ENCODE measurements around the gene VAC14.

VAC14 gene

DNA sequence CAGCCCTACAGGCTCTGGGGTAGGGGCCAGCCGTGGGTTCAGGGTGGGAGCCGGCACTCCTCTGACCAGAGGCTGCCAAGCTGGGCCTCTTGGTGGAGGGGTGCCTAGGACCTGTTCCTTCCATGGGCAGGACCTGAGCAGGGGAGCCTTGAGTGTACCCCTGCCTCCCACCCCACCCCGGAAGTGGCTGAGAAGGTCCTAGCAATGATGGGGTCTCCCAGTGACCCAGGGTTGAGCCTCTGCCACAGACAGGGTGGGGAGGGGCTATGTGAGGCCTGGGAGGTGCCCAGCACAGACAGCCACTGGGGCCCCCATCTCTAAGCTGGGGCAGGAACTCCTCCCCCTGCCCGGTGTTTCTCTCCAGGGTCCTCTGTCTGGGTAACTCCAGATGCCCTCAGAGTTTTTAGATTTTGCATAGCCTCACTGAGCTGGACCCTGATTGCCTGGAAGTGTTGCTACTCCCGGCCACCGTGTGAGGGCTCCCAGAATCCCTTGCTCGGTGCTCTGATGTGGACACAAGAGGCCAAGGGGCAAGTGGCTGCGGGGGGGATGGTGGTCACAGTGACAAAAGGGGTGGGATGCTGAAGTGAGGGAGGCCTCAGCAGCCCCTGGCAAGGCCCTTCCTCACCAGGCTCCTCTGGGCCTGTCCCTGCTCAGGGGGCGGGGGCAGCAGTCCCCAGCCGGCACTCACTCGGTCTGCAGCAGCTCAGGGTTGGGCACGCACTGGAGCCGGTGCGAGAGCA is 108.7 kb downstream of the VAC14 start:
- TF ChIP-seq, protein P1, sequence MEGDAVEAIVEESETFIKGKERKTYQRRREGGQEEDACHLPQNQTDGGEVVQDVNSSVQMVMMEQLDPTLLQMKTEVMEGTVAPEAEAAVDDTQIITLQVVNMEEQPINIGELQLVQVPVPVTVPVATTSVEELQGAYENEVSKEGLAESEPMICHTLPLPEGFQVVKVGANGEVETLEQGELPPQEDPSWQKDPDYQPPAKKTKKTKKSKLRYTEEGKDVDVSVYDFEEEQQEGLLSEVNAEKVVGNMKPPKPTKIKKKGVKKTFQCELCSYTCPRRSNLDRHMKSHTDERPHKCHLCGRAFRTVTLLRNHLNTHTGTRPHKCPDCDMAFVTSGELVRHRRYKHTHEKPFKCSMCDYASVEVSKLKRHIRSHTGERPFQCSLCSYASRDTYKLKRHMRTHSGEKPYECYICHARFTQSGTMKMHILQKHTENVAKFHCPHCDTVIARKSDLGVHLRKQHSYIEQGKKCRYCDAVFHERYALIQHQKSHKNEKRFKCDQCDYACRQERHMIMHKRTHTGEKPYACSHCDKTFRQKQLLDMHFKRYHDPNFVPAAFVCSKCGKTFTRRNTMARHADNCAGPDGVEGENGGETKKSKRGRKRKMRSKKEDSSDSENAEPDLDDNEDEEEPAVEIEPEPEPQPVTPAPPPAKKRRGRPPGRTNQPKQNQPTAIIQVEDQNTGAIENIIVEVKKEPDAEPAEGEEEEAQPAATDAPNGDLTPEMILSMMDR (IDR thresholded peaks at IDR 0.05; ENCODE audit: extremely low read depth, insufficient read depth, missing control alignments): no peak

DNA sequence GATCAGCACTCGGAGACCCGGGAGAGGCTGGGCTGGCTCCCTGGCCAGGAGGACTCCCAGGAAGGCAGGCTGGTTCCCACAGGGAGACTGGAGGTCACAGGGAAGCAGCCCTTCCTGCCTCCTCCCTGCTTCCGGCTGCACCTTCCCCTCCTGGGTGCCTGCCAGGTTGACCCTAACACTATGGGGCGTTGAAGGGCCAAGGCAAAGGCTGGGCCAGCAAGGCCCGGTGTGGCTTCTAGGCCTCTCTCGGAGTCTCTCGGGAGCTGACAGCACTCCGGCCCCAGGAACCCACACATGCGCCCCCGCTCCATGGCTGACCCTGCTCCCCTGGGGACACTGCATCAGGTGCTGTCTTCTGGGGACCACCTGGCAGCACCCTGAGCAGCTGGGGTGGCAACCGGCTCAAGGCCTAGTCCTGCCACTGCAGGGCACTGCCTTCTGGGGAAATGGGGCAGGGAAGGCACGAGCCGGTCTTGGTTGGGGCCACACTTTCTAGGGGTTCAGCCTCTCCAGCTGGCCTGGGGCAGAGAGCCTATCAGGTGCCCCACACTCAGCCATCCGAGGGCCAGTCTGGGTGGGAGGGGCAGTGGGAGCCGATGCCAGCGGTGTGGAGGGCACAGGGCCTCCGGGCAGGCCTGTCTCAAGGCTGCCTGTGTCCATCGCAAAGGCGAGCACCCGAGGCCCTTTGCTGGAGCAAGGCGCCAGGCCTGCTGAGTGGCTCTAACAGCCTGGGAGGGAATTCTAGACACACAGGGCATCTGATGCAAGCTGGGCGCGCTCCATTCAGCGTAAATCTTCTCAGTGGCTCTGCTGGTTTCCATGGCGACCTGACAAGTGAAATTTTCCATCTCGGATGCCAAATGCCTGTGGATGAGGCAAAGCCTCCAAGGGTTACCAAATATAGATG is 109.5 kb downstream of the VAC14 start:
- DNase-seq (ENCODE audit: low spot score): no peak
- in situ Hi-C loops (cut with MboI; ENCODE audit: low pct_unique_long_range_greater_than_20kb, low sequenced_read_pairs, unreplicated experiment): no loop called here
- TF ChIP-seq, protein P1 (IDR thresholded peaks at IDR 0.05; ENCODE audit: extremely low read depth, insufficient read depth, missing control alignments): no peak

More for the DNA sequence above, 108.7 kb downstream of the VAC14 start:
- no peak for DNase-seq (ENCODE audit: low spot score)
- in situ Hi-C loops (cut with MboI; ENCODE audit: low pct_unique_long_range_greater_than_20kb, low sequenced_read_pairs, unreplicated experiment): no loop called here

DNA sequence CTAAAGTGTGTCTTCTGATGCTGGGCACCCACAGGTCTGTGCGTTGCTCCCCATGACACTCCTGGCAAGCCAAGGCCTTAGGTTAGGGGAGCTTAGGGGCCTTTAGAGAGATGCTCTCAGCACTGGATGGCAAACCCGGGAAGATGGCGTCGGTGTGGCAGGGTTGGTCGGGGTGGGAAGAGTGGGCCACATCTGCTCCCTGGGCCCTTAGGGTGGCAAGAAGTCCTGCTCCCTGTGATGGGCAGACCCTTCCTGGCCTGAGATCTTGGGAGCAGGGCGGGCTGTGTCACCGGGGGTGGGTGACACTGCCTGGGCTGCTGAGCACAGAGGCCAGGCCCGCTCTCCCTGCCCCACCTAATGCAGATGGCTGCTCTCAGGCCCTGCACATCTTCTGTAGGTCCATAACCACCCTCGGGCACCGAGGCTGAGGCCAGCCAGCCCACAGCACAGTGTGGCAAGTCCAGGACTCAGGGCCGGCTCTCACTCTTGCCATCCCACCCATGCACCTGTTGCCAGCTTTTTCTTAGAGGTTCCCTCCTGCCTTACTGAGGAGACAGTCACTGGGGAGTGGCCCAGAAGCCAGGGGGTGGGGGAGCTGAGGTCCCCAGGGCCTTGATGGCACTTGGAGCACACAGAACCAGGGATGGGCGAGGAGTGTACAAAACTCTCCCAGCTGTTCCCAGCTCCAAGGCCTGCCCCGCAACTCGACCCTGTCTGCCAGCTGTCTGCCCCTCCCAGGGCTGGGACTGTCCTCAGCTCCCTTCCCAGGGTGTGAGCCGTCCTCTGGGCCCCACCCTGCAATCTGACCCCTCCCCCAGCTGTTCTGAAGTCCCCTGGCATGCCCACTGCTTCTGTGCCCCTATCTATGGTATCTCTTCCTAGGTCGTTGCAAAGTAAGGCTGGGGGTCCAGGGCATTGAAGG is 110.7 kb downstream of the VAC14 start:
- in situ Hi-C loops (cut with MboI; ENCODE audit: low pct_unique_long_range_greater_than_20kb, low sequenced_read_pairs, unreplicated experiment): loop anchor here (10.0 kb wide), 1 partner anchor 75 kb away; no protein-coding TSS in a partner anchor
- TF ChIP-seq, protein P1 (IDR thresholded peaks at IDR 0.05; ENCODE audit: extremely low read depth, insufficient read depth, missing control alignments): no peak
- no peak for DNase-seq (ENCODE audit: low spot score)

DNA sequence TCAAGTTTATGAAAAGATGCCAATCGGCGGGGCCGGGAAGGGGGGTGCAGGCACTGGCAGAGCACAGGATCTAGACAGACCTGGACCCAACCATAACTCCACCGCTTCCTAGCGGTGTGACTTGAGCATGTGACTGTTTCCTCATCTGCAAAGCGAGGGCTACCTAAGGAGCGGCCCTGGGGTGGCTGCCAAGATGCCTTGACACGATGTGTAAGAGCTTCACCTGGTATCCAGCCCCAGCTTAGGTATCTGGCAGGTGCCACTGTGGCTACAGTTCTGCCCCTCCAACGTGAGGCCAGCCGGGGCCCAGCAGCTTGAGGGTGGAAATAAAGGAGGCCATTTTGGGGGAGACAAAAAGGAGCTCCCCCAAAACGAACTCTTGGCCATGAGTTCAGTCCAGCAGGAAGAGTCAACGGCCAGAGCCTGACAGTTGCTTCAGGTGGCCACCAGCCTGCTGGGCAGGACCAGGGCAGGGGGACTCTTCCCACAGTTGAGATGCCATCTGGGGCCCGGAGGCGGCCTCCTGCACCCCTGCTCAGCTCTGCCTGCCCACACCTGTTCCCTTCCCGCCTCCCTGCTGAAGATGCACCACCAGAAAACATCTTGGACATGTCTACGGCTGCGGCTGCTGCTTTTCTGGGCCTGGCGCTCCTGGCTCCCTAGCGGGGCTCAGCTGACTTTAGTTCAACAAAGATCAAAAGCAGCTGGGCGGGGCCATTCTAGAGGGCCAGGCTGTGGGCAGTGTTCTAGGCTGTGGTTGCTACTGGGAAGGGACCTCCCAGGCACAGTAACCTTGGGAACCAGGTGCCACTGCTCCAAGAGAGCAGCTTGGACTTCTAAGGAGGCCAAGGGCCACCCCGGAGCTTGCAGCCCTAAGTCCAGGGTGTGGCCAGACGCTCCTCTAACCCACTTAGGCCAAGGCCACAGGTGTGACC is 111.7 kb downstream of the VAC14 start:
- TF ChIP-seq, protein P1 (IDR thresholded peaks at IDR 0.05; ENCODE audit: extremely low read depth, insufficient read depth, missing control alignments): no peak
- no peak for DNase-seq (ENCODE audit: low spot score)
- in situ Hi-C loops (cut with MboI; ENCODE audit: low pct_unique_long_range_greater_than_20kb, low sequenced_read_pairs, unreplicated experiment): loop anchor here (10.0 kb wide), 1 partner anchor 75 kb away; no protein-coding TSS in a partner anchor

DNA sequence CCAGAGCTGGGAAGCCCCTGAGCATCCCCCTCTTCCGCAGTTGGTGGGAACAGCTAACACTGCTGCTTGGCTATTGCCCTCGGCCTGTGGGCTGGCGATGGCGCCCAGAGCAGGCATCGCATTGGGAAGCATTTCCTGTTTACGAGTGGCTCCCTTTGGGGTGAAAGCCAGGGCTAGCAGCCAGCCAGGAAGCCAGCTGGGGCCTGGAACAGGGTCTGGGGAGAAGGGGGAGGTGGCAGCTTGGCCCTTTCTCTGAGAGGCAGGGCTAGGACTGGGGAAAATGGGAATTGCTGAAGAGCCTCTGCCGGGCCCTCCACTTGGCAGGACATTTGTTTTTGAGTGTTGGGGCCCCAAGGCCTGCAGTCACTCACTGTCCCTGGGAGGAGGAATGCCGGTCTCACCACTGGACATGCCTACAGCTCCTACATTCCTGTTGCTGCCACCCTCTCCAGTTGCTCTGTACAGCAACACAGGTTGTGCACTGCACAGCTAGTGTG is 112.7 kb downstream of the VAC14 start:
- in situ Hi-C loops (cut with MboI; ENCODE audit: low pct_unique_long_range_greater_than_20kb, low sequenced_read_pairs, unreplicated experiment): loop anchor here (10.0 kb wide), 1 partner anchor 77 kb away; no protein-coding TSS in a partner anchor

More for the DNA sequence above, 112.7 kb downstream of the VAC14 start:
- DNase-seq (ENCODE audit: low spot score): no peak
- TF ChIP-seq, protein P1 (IDR thresholded peaks at IDR 0.05; ENCODE audit: extremely low read depth, insufficient read depth, missing control alignments): no peak
